Astrocyte (in vitro differentiated cells and primary cell): ENCODE results near the gene ENTPD7. TPM values are rescaled to one million over a fixed set of nuclear protein-coding genes. Genes with fewer than 3 reads are reported as not detected.

Experiments
- DNase-seq: peaks from one replicate; pipeline ENCODE4 v3.0.0-alpha.2; 2010; ENCODE audit warnings: low read depth
- FAIRE-seq: peaks from 2 replicates; lab custom pipeline; 2011; peaks lifted over from hg19 to GRCh38; lab: Jason Lieb, UNC
- H2AFZ ChIP-seq: 2 replicates; pipeline ENCODE4 v1.6.0; 2012; ENCODE audit warnings: low read depth, low read length, inconsistent platforms
- H3K27ac ChIP-seq: 2 replicates; pipeline ENCODE4 v1.5.1; 2011; ENCODE audit warnings: low read depth, low read length, inconsistent platforms
- H3K27me3 ChIP-seq: 2 replicates; pipeline ENCODE4 v1.6.0; 2011; ENCODE audit warnings: low read length, inconsistent platforms; ENCODE audit not compliant: insufficient read depth
- H3K36me3 ChIP-seq: 2 replicates; pipeline ENCODE4 v1.5.1; 2011; ENCODE audit warnings: low read length, inconsistent platforms; ENCODE audit not compliant: insufficient read depth
- H3K4me1 ChIP-seq: 2 replicates; pipeline ENCODE4 v1.5.1; 2011; ENCODE audit warnings: low read length, inconsistent platforms; ENCODE audit not compliant: insufficient read depth
- H3K4me2 ChIP-seq: 2 replicates; pipeline ENCODE4 v1.6.0; 2012; ENCODE audit warnings: low read length, inconsistent platforms
- H3K4me3 ChIP-seq: 2 replicates; pipeline ENCODE4 v1.5.1; 2011; ENCODE audit warnings: low read depth, mild to moderate bottlenecking, low read length, inconsistent platforms; ENCODE audit not compliant: insufficient read depth
- H3K79me2 ChIP-seq: 2 replicates; pipeline ENCODE4 v1.6.0; 2012; ENCODE audit warnings: mild to moderate bottlenecking, low read length, inconsistent platforms; ENCODE audit not compliant: insufficient read depth
- H3K9ac ChIP-seq: 2 replicates; pipeline ENCODE4 v1.6.0; 2012; ENCODE audit warnings: mild to moderate bottlenecking, low read length, inconsistent platforms
- H3K9me3 ChIP-seq: 2 replicates; pipeline ENCODE4 v1.5.1; 2012; ENCODE audit warnings: low read depth, mild to moderate bottlenecking, low read length, inconsistent platforms; ENCODE audit not compliant: insufficient read depth
- H4K20me1 ChIP-seq: 2 replicates; pipeline ENCODE4 v1.6.0; 2012; ENCODE audit warnings: low read length, inconsistent platforms; ENCODE audit not compliant: insufficient read depth
- H3K27ac Mint-ChIP-seq: one replicate; pipeline ENCODE4 v1.8.0; 2021; ENCODE audit warnings: mild to moderate bottlenecking, mixed read lengths; ENCODE audit not compliant: unreplicated experiment
- H3K27me3 Mint-ChIP-seq: one replicate; pipeline ENCODE4 v1.8.0; 2021; ENCODE audit warnings: low read depth, mixed read lengths; ENCODE audit not compliant: unreplicated experiment
- H3K36me3 Mint-ChIP-seq: one replicate; pipeline ENCODE4 v1.8.0; 2021; ENCODE audit warnings: low read depth, mixed read lengths; ENCODE audit not compliant: unreplicated experiment
- H3K4me1 Mint-ChIP-seq: one replicate; pipeline ENCODE4 v1.8.0; 2021; ENCODE audit warnings: low read depth, mixed read lengths; ENCODE audit not compliant: unreplicated experiment
- H3K4me3 Mint-ChIP-seq: one replicate; pipeline ENCODE4 v1.8.0; 2021; ENCODE audit warnings: mild to moderate bottlenecking, moderate library complexity, mixed read lengths; ENCODE audit not compliant: unreplicated experiment
- H3K9me3 Mint-ChIP-seq: one replicate; pipeline ENCODE4 v1.8.0; 2021; ENCODE audit warnings: mild to moderate bottlenecking, mixed read lengths; ENCODE audit not compliant: unreplicated experiment
- EZH2 ChIP-seq: IDR thresholded peaks from 2 replicates; pipeline ENCODE4 v1.6.1; 2012; ENCODE audit warnings: mild to moderate bottlenecking, low read length, inconsistent platforms; ENCODE audit not compliant: insufficient read depth
- total RNA-seq: library from RNA; stranded (reverse); gene quantifications from 2 replicates; pipeline ENCODE4 v1.2.1, GENCODE V29; 2021
- TF ChIP-seq, protein P1 (sequence below): IDR thresholded peaks from 2 replicates; pipeline ENCODE4 v1.5.1; 2011; ENCODE audit warnings: low read depth, mild to moderate bottlenecking, inconsistent platforms, low read length, moderate library complexity; ENCODE audit not compliant: insufficient read depth

The ENTPD7 gene
- total RNA-seq, 1 donor from 2014 or later = 21.6 TPM

DNA sequence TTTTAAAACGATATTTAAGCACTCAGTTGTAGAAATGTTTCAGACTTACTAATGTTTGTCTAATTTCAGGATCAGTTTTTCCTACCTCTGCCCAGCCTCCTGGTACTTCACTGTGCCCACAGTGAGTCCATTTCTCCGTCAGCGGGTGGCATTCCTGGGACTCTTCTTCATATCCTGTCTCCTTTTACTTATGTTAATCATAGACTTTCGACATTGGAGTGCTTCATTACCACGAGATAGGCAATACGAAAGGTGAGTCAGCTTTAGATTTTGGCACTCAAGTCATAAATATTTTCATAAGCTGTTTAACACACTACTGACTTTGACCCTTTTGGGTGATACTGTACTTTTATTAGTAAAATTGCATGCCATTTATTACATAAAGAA, 2.1 kb downstream of the ENTPD7 start:
- Histone ChIP-seq H3K9ac (peak overlapping the region; percentile 99), H4K20me1 (peaks cover 27% of the 10 kb centered on the region), H3K27ac (peak overlapping the region; percentile 87), H3K27me3 (no peaks in the 10 kb centered on the region), H3K4me2 (peak overlapping the region; percentile 98), H2AFZ (no peak overlapping the region), H3K36me3 (peaks cover 9% of the 10 kb centered on the region), H3K4me3 (peak overlapping the region; percentile 98), H3K4me1 (peaks cover 30% of the 10 kb centered on the region), H3K9me3 (no peaks in the 10 kb centered on the region), H3K79me2 (peaks cover 58% of the 10 kb centered on the region)
- peaks cover 2% of the 10 kb centered on the region for H3K27me3 Mint-ChIP-seq
- DNase-seq = peak; percentile 86
- no peak for TF ChIP-seq EZH2
- TF ChIP-seq, protein P1, sequence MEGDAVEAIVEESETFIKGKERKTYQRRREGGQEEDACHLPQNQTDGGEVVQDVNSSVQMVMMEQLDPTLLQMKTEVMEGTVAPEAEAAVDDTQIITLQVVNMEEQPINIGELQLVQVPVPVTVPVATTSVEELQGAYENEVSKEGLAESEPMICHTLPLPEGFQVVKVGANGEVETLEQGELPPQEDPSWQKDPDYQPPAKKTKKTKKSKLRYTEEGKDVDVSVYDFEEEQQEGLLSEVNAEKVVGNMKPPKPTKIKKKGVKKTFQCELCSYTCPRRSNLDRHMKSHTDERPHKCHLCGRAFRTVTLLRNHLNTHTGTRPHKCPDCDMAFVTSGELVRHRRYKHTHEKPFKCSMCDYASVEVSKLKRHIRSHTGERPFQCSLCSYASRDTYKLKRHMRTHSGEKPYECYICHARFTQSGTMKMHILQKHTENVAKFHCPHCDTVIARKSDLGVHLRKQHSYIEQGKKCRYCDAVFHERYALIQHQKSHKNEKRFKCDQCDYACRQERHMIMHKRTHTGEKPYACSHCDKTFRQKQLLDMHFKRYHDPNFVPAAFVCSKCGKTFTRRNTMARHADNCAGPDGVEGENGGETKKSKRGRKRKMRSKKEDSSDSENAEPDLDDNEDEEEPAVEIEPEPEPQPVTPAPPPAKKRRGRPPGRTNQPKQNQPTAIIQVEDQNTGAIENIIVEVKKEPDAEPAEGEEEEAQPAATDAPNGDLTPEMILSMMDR = no peak
- H3K4me3 Mint-ChIP-seq = peak overlapping the region; percentile 76
- H3K27ac Mint-ChIP-seq = no peak overlapping the region
- H3K9me3 Mint-ChIP-seq = no peaks in the 10 kb centered on the region
- peak; percentile 70 for FAIRE-seq
- H3K4me1 Mint-ChIP-seq = peaks cover 10% of the 10 kb centered on the region
- no peaks in the 10 kb centered on the region for H3K36me3 Mint-ChIP-seq

DNA sequence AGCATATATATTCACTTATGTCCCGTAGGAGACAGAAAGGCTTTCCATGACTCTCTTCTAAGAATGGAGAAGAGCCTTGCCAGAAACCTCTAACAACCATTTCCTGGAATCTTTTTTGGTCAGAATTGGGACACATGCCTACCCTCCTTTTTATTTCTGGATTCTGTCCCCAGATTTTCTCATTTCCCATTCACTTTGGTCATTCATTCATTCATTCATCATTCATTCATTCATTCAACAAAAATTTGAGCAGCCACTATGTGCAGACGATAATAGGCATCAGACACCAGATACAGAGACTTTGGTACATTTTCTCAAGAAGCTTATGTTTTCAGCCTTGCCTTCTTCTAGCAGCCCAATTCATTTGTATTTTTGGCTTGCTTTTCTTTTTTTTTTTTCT, 6.0 kb downstream of the ENTPD7 start:
- Histone ChIP-seq H4K20me1 (peaks cover 31% of the 10 kb centered on the region), H3K4me1 (peaks cover 30% of the 10 kb centered on the region), H3K4me2 (no peak overlapping the region), H3K36me3 (peaks cover 17% of the 10 kb centered on the region), H3K9me3 (no peaks in the 10 kb centered on the region), H3K9ac (no peak overlapping the region), H3K79me2 (peaks cover 52% of the 10 kb centered on the region), H3K4me3 (no peak overlapping the region), H2AFZ (no peak overlapping the region), H3K27me3 (no peaks in the 10 kb centered on the region), H3K27ac (no peak overlapping the region)
- DNase-seq = no peak
- no peak for FAIRE-seq
- Mint-ChIP-seq H3K36me3 (no peaks in the 10 kb centered on the region), H3K9me3 (no peaks in the 10 kb centered on the region), H3K27me3 (no peaks in the 10 kb centered on the region), H3K27ac (no peak overlapping the region), H3K4me3 (no peak overlapping the region), H3K4me1 (peaks cover 18% of the 10 kb centered on the region)
- TF ChIP-seq, protein P1 = no peak
- no peak for TF ChIP-seq EZH2

GRCh38 chr10:99667108-99667751, 7.9 kb downstream of the ENTPD7 start:
- H3K9me3 ChIP-seq = no peaks in the 10 kb centered on the region
- peaks cover 24% of the 10 kb centered on the region for H4K20me1 ChIP-seq
- H3K27me3 Mint-ChIP-seq = no peaks in the 10 kb centered on the region
- FAIRE-seq (peak; percentile 90), DNase-seq (peak; percentile 97)
- H3K9ac ChIP-seq = peak overlapping the region; percentile 67
- H3K4me3 Mint-ChIP-seq = no peak overlapping the region
- no peaks in the 10 kb centered on the region for H3K27me3 ChIP-seq
- TF ChIP-seq, protein P1 = no peak
- TF ChIP-seq EZH2 = no peak
- H3K36me3 ChIP-seq = peaks cover 28% of the 10 kb centered on the region
- H3K4me2 ChIP-seq = peak overlapping the region; percentile 65
- peaks cover 3% of the 10 kb centered on the region for H3K36me3 Mint-ChIP-seq
- peaks cover 10% of the 10 kb centered on the region for H3K4me1 Mint-ChIP-seq
- H3K79me2 ChIP-seq = peaks cover 41% of the 10 kb centered on the region
- H3K9me3 Mint-ChIP-seq = no peaks in the 10 kb centered on the region
- peak overlapping the region; percentile 91 for H3K27ac ChIP-seq
- H2AFZ ChIP-seq = no peak overlapping the region
- H3K4me1 ChIP-seq = peaks cover 13% of the 10 kb centered on the region
- no peak overlapping the region for H3K4me3 ChIP-seq
- H3K27ac Mint-ChIP-seq = peak overlapping the region; percentile 60
